GM18907 (cell line): ENCODE measurements around the gene ESR2.
"Not testable (repeated sequence)": the region's sequence is repeated elsewhere in the genome, so short reads cannot be mapped to it uniquely, and the experiment has no call there.

Experiments
- ATAC-seq: cut with Tn5 transposase; IDR thresholded peaks from one replicate; pipeline ENCODE4 v1.9.1; 2021; ENCODE audit warnings: mild to moderate bottlenecking, moderate library complexity; ENCODE audit not compliant: unreplicated experiment

ESR2 gene

GRCh38 chr14:64293976-64294671, at the start of gene ESR2:
Gene ESR2 (minus strand): TSS chr14:64294371. CDS start chr14:64282985, 11,386 bp downstream.
- peak; percentile 26 for ATAC-seq

GRCh38 chr14:64340560-64341196, 46.5 kb upstream of the ESR2 start:
- no peak for ATAC-seq

GRCh38 chr14:64338616-64339316, 44.6 kb upstream of the ESR2 start:
- peak; percentile 92 for ATAC-seq

GRCh38 chr14:64337888-64338615, 43.9 kb upstream of the ESR2 start:
- peak; percentile 56 for ATAC-seq

GRCh38 chr14:64329149-64329548, 35.0 kb upstream of the ESR2 start:
- no peak for ATAC-seq

- ATAC-seq = no peak
These were observed 32.3 kb upstream of the ESR2 start for GRCh38 chr14:64326502-64326901.

GRCh38 chr14:64324895-64325294, 30.7 kb upstream of the ESR2 start:
- ATAC-seq = no peak

- ATAC-seq = no peak
These were observed 30.3 kb upstream of the ESR2 start for GRCh38 chr14:64324461-64324860.

- ATAC-seq = not testable (repeated sequence)
These were observed 26.2 kb upstream of the ESR2 start for GRCh38 chr14:64320362-64320761.

GRCh38 chr14:64318695-64319094, 24.5 kb upstream of the ESR2 start:
- ATAC-seq = not testable (repeated sequence)

- ATAC-seq = no peak
These were observed 9.3 kb upstream of the ESR2 start for GRCh38 chr14:64303471-64303917.

- no peak for ATAC-seq
These were observed 4.6 kb upstream of the ESR2 start for GRCh38 chr14:64298773-64299172.

- no peak for ATAC-seq
These were observed 2.4 kb upstream of the ESR2 start for GRCh38 chr14:64296561-64296960.

GRCh38 chr14:64294672-64295413, 672 bp upstream of the ESR2 start:
- ATAC-seq = peak; percentile 81

- no peak for ATAC-seq
These were observed 2.0 kb downstream of the ESR2 start for GRCh38 chr14:64292197-64292596.

GRCh38 chr14:64289571-64289970, 4.6 kb downstream of the ESR2 start:
- ATAC-seq = no peak

- ATAC-seq = no peak
These were observed 12.4 kb downstream of the ESR2 start for GRCh38 chr14:64281805-64282204.

GRCh38 chr14:64279704-64280668, 14.2 kb downstream of the ESR2 start:
- ATAC-seq = no peak

GRCh38 chr14:64278458-64278857, 15.7 kb downstream of the ESR2 start:
- ATAC-seq = no peak
